Stimulated activated CD4-positive, alpha-beta T cell treated with anti-CD3 and anti-CD28 coated beads, Interleukin-2, amount 100 ng/mL, for 4 hours (primary cell): ENCODE data around the gene SLC25A6.
"Not testable (repeated sequence)": the region's sequence is repeated elsewhere in the genome, so short reads cannot be mapped to it uniquely, and the experiment has no call there.

Experiments used
- DNase-seq: peaks from one replicate; pipeline ENCODE4 v3.0.0-alpha.2; 2020; ENCODE audit warnings: low read depth

SLC25A6 gene

DNA sequence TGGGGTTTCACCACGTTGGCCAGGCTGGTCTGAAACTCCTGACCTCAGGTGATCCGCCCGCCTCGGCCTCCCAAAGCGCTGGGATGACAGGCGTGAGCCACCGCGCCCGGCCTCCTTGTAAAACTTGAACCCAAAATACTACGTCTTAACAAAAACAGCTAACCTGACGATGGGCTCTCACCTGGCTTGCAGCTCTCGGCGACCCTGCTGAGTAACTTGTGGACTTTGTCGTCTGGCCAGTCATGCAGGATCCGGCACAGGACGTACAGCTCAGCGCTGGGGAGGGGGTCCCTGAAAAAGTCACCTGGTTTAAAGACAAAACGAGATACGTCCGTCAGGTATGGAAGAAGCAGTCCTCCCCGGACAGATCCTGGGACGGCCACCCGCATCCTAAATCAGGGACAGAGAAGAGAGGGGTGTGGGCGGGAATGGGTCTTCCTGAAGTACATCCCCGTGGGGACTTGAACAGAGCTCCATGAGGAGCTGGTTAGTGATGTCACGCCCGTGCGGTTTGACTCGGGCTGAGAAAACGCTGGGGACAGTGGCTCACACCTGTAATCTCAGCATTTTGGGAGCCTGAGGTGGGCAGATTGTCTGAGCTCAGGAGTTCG, 20.7 kb upstream of the SLC25A6 start:
- DNase-seq = no peak

DNA sequence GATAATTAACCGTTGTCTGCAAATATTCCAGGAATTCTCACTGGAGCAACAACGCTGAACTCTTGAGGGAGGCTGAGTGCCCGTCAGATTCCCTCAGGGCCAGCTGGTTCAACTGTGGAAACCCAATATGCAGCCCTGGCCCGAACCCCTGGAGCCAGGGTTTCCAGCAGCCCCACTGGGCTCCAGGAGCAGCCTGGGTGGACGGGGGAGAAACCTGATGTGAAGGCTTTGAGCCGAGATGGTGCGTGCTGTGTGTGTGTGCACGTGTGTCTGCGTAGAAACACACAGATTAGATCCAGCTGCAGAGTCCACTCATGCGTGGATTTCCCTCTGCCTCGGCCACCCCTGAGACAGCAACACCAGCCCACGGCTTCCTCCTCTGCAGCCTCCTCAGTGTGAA, 19.4 kb upstream of the SLC25A6 start:
- DNase-seq = no peak

DNA sequence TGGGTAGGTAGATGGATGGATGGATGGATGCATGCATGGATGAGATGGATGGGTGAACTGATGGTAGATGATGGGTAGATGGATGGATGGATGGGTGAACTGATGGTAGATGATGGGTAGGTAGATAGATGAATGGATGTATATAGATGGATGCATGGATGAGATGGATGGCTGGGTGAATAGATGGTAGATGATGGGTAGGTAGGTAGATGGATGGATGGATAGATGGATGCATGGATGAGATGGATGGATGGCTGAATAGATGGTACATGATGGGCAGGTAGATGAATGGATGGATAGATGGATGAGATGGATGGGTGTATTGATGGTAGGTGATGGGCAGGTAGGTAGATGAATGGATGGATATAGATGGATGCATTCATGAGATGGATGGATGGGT, 15.1 kb upstream of the SLC25A6 start:
- DNase-seq = no peak

DNA sequence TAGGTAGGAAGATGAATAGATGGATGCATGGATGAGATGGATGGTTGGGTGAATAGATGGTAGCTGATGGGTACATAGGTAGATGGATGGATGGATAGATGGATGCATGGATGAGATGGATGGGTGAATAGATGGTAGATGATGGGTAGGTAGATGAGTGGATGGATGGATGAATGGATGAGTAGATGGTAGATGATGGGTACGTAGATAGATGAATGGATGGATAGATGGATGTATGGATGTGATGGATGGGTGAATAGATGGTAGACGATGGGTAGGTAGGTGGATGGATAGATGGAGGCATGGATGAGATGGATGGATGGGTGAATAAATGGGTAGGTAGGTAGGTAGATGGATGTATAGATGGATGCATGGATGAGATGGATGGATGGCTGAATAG, 13.9 kb upstream of the SLC25A6 start:
- not testable (repeated sequence) for DNase-seq

DNA sequence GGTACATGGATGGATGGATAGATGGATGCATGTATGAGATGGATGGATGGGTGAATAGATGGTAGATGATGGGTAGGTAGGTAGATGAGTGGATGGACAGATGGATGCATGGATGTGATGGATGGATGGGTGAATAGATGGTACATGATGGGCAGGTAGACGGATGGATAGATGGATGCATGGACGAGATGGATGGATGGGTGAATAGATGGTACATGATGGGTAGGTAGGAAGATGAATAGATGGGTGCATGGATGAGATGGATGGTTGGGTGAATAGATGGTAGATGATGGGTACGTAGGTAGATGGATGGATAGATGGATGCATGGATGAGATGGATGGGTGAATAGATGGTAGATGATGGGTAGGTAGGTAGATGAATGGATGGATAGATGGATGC, 12.0 kb upstream of the SLC25A6 start:
- DNase-seq = not testable (repeated sequence)

DNA sequence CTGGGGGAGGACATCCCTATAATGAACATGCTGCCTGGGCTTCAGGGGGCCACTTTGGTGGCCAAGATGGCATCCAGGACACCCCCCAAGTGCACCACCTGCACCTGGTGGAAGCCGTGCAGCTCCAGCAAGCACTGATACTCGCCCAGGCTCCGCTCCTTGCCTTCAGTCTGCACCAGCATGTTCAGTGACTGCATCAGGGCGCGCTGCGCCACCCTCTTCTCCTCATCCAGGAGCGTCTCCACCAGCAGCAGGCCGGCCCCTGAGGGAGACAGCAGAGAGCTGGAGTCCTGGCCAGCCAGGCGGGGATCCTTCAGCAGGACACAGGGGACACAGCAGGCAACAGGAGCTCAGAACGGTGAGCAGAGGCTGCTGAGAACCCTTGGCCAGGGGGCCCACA, 11.3 kb upstream of the SLC25A6 start:
- DNase-seq = no peak

DNA sequence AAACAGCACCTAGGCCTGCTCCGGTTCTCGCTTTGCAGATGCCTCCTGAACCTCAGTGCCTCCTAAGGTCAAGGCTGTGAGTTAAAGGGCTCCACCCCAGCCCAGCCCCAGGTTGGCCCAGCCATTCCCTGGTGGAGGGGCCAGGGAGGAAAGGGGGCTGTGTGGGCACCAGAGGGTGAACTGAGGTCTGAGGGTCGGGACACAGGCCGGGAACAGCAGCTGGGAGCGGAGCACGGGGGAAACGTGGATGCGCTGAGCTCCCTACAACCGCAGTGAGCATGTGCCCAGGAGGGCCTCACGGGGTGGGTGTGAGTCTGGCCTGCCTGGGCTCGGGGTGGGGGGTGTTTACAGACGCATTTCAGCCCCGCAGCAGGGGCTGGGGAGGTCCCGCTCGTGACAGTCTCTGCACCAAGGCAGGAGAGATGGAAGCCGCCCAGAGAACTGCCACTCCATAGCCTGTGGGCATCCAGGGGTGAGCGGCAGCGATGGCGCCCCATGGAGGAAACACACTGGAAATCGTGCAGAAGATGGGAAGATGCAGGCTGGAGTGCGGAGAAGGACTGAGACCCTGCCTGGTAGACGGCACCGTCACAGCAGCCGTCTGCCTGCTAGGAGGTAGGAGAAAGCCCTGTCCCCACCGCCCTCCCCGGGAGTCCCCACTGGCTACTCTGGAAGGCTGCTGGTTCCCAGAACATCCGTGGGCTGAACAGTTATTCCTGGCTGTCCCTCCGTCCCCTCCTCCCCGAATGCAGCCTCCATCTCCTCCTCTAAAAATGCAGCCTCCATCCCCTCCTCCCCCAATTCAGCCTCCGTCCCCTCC, 9.9 kb upstream of the SLC25A6 start:
- DNase-seq = no peak

DNA sequence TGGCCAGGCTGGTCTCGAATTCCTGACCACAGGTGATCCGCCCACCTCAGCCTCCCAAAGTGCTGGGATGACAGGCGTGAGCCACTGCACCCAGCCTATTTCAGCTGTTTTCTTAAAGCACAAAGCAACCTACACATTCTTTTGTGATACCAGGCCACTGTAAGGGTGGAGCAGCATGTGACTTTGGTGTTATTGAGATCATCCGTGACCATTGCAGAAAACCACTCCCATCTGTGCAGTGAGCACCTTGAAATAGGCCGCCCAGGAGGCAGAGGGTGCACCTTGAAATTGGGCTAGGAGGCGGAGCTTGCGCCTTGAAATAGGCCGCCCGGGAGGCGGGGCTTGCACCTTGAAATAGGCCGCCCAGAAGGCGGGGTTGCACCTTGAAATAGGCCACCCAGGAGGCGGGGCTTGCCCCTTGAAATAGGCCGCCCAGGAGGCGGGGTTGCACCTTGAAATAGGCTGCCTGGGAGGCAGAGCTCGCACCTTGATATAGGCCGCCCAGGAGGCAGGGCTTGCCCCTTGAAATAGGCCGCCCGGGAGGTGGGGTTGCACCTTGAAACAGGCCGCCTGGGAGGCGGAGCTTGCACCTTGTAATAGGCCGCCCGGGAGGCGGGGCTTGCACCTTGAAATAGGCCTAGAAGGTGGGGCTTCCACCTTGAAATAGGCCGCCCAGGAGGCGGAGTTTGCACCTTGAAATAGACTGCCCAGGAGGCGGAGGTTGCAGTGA, 9.0 kb upstream of the SLC25A6 start:
- DNase-seq = no peak

DNA sequence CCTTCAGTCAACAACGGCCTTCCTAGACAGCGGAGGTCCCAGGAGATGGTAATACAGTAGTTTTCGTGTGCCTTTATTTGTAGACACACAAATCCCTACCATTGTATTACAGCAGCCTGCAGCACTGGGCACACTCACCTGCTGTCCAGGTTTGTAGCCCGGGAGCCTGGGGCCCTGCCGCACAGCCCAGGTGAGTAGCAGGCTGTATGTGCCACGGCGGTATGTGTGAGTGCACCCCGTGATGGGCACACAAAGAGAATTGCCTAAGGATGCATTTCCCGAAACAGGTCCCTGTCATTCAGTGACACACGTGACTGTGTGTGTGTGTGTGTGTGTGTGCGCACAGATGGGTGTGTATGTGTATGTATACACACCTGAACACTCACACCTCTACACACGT, 8.1 kb upstream of the SLC25A6 start:
- no peak for DNase-seq

DNA sequence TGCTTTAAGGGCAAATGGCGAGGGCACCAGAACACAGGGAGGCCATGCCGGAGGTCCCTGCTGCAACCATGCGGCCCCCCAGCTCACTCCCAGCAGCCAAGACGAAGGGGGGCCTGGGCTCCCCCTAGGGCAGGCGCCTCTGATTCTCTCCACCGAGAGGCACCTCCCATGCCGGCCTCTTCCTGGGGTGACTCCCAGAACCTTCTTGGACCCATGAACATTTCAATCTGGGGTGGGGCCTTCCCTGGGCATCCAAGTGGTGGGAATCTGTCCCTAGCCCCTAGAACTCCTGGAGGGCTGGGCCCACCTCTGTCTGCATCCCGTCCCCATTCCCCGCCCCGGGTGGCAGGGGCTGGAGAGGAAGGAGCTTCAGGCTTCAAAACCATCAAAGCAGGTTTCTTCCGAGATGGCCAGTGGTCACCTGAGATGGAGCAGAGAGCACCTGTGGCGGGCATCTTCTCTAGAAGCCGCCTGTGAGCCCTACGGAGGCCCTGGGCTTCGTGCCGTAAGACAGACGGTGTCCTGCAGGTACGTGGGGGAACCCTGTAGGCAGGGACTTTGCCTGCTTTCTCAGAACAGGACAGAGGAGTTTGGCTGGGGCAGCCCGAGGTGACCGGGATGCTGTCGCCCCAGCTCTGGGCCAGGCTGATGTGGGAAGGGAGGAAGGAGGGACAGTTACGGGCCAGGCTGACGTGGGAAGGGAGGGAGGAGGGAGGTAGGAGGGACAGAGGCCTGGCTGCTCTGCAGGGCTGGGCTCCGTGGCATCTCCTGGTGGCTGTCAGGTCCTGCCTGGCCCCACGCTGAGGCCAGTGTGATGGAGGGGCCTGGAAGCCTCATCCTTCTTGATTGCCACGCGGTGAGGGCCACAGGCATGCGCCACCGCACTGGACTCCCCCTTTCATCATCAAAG, 6.8 kb upstream of the SLC25A6 start:
- no peak for DNase-seq

DNA sequence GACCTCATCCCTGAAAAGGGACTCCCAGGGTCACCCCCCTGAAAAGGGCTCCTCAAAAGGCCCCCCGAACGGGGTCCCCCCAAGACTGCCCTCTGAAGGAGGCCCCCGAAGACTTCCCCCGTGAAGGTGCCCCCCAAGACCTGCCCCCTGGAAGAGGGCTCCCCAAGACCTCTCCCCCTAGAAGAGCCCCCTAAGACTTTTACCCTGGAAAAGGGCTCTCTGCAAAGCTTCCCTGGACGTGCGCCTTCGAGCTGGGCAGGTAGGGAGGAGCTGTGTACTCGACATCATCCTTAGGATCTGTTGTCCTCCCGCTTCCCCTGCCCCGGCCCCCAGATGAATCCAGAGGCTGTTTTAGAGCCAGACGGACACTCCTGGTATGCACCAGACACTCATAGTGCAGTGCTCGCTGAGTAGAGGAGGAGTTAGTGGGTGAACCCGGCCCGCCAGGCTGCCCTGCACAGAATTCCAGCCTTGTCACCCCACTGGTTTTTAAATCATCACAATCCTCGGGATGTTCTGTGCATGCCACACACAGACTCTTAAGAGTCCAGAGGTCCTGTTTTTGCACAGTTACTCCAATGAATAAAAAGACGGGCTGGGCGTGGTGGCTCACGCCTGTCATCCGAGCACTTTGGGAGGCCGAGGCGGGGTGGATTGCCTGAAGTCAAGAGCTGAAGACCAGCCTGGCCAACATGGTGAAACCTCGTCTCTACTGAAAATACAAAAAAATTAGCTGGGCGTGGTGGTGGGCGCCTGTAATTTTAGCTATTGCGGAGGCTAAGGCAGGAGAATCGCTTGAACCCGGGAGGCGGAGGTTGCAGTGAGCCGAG, 5.7 kb upstream of the SLC25A6 start:
- no peak for DNase-seq

DNA sequence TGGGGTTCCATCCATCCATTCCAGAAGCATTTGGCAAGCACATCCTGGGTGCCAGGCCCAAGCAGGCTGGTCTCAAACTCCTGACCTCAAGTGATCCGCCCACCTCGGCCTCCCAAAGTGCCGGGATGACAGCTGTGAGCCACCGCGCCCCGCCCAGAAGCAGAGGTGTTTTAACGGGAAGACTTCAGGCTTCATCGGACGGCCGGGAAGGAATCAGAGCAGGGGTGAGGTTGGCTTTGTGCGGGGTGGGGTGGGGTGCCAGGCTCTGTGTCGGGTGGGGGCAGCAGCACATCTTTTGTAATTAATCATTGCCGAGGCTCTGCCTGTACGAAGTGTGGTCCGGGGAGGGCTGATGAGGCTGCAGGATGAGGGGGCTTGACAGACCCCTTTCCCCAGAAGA, 5.1 kb upstream of the SLC25A6 start:
- DNase-seq = no peak

DNA sequence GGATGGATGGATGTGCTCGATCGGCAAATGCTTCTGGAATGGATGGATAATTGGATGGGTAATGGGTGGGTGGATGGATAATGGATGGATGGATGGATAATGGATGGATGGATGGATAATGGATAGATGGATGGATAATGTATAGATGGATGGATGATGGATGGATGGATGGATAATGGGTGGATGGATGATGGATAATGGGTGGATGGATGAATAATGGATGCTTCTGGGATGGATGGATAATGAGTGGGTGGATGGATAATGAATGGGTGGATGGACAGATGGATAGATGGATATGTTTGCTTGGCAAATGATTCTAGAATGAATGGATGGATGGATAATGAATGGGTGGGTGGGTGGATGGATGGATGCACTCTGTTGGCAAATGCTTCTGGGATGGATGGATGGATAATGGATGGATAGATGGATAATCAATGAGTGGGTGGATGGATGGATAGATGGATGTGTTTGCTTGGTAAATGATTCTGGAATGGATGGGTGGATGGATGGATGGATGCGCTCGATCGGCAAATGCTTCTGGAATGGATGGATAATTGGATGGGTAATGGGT, 3.8 kb upstream of the SLC25A6 start:
- no peak for DNase-seq

DNA sequence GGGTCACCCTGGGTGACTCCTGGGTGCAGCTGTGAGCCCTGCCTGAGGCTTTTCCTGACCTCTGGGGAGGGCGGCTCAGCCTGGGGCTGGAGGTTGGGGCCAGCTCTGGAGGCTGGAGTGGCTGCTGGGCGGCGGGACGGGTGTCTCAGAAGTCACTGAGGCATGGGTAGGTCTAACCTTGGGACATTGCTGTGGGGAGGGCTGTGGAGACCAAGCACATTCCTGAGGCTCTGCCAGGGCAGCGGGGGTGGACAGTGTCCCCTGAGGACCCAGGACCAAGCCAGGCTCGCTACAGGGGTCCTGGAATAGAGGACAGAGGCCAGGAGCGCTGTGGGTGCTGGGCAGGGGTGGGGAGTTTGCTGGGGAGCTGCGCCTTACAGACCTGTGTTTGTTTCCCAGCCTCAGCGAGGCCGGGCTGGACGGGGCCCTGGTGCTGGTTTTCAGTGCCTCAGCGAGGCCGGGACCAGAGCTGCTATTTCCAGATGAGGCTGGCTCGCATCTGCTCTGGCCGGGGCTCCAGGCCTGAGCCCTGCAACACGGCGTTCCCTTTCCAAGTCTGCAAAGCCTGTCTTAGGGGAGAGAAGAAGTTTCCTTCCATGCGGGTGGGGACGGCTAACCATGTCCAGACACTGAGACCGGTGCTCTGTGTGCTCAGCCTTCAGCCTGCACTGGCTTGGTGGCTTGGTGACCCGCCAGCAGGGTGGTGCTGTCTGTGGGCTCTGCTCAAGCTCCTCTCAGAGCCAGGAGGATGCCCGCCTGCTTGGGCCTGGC, 3.0 kb upstream of the SLC25A6 start:
- DNase-seq = no peak

DNA sequence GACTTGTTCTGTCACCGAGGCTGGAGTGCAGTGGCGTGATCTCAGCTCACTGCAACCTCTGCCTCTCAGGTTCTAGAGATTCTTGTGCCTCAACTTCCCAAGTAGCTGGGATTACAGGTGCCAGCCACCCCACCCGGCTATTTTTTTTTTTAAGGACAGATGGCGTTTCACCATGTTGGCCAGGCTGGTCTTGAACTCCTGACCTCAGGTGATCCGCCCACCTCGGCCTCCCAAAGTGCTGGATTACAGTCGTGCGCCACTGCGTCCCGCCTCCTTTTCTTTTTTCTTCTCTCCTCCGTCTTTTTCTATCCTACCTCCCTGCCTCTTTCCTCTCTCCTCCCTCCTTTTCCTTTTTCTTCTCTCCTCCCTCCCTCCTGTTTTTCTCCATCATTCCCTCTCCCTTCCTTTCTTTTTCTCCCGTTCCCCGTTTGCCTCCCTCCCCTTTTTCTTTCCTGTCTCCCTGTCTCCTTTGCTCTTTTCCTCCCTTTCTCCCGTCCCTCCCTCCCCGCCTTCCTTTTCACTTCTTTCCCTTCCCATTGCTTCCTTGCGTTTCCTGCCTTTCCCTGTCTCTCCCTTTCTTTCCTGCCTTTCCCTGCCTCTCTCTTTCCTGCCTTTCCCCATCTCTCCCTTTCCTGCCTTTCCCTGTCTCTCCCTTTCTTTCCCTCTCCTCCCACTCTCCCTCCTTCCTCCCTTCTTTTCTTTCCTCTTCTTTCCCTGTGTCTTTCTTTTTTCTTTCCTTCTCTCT, 2.1 kb upstream of the SLC25A6 start:
- no peak for DNase-seq

DNA sequence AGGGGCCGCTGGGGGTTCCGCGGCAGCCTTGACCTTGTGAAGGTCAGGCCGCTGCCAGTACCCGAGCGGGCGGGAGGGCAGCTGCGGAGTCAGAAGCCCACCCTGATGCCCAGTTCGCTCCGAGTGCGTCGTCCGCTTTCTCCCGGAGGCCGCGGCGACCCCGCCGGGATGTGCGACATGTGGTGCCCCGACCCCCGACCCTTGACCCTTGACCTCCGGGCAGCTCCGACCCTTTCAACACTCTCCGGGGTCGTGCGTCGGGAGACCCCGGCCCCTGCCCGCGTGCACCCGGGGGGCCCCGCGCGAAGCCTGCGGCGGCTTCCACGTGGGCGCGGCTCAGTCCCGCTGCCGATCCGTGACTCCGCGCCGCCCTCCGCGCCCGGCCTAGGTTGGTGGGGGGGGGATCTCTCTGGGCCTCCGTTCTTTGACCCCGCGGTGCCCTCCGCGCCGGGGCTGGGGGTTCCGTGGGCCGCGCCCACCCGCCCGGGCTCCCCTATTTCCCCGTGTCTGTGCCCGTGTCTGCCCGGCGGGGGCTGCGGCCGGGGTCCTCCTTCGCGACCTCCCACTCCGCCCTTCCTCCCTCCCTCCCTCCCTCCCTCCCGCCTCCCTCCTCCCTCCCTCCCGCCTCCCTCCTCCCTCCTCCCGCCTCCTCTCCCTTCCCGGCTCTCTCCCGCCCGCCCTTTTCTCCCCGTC, 609 bp upstream of the SLC25A6 start:
- no peak for DNase-seq

DNA sequence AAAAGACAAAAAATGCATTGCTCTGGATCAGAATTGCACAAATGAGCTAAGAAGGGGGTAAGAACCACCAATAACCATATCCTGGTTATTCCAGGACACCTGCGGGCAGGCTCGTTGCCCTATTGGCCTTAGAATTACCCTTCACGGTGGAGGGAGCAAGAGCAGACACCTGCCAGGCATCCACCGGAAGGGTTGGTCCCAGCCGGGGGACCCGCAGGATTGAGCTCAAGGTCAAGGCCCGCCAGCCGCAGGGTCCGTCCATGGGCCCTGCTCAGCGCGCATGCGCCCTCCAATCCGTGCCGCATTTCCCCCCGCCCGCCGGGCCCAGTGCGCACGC, 575 bp downstream of the SLC25A6 start:
- no peak for DNase-seq

DNA sequence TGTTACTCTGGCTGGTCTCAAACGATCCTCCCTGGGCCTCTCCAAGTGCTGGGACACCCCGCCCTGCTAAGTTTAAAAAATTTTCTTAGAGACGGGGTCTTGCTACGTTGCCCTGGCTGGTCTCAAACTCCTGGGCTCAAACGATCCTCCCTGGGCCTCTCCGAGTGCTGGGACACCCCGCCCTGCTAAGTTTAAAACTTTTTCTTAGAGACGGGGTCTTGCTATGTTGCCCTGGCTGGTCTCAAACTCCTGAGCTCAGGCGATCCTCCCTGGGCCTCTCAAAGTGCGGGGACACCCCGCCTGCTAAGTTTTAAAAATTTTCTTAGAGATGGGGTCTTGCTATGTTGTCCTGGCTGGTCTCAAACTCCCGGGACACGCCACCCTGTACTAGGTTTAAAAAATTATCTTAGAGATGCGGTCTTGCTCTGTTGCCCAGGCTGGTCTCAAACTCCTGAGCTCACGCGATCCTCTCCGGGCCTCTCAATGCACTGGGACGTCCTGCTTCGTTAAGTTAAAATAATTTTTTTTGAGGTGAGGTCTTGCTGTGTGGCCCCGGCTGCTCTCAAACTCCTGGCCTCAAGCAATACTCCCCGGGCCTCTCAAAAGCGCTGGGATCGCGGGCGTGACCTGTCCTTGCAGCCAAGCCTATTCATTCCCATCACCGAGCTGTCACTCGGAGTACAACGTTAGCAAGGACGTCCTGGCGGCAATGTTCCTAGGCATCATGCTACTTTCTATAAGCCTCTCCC, 1.1 kb downstream of the SLC25A6 start:
- no peak for DNase-seq
